C4-2B (cell line): ENCODE data around the gene CUL3.

Source experiments
- ZFX ChIP-seq: fragments of 450-650 bp; IDR thresholded peaks from 2 replicates; pipeline ENCODE4 v1.6.1; 2017
- TF ChIP-seq, protein P1 (sequence below): fragments of 450-650 bp; conservative IDR thresholded peaks from 2 replicates; pipeline ENCODE4 v1.5.1; 2017; ENCODE audit warnings: mild to moderate bottlenecking

DNA sequence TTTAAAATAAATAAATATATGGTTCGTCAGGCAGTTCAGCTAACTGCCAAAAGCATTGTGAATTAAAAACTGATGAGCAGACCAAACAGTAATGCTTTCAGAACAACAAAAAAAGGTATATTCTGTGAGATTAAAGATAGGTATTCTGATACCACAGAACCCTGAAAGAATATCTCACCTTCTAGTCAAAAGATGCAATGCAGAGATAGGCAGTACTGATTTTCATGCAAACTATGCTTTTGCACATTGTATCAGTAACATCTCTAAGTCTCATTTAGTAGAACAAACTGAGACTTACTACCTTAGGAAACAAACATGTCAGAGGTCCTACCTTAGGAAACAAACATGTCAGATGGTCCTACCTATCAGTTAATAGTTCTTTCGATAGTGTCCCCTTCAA lies 32.4 kb downstream of the CUL3 start:
- TF ChIP-seq, protein P1, sequence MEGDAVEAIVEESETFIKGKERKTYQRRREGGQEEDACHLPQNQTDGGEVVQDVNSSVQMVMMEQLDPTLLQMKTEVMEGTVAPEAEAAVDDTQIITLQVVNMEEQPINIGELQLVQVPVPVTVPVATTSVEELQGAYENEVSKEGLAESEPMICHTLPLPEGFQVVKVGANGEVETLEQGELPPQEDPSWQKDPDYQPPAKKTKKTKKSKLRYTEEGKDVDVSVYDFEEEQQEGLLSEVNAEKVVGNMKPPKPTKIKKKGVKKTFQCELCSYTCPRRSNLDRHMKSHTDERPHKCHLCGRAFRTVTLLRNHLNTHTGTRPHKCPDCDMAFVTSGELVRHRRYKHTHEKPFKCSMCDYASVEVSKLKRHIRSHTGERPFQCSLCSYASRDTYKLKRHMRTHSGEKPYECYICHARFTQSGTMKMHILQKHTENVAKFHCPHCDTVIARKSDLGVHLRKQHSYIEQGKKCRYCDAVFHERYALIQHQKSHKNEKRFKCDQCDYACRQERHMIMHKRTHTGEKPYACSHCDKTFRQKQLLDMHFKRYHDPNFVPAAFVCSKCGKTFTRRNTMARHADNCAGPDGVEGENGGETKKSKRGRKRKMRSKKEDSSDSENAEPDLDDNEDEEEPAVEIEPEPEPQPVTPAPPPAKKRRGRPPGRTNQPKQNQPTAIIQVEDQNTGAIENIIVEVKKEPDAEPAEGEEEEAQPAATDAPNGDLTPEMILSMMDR = no peak
- TF ChIP-seq ZFX = no peak
